HepG2 (cell line): ENCODE data around the gene NOTUM. TPM values are rescaled to one million over a fixed set of nuclear protein-coding genes. Genes with fewer than 3 reads are reported as not detected.

Source experiments
- HNRNPUL1 ChIP-seq: fragments of 200-400 bp; formaldehyde crosslinking; IDR thresholded peaks from 2 replicates; pipeline ENCODE4 v1.6.1; 2017; ENCODE audit warnings: low read depth, mild to moderate bottlenecking, low read length, moderate library complexity
- JARID2 ChIP-seq: sonication (generic); formaldehyde crosslinking; IDR thresholded peaks from 2 replicates; pipeline ENCODE4 v1.8.1; 2023; ENCODE audit warnings: missing genetic modification reagents, inconsistent platforms; ENCODE audit not compliant: insufficient replicate concordance
- MAF1 ChIP-seq: sonication (generic); formaldehyde crosslinking; IDR thresholded peaks from 2 replicates; pipeline ENCODE4 v1.5.0; 2020; ENCODE audit warnings: missing genetic modification reagents, borderline replicate concordance
- PPARG ChIP-seq: conservative IDR thresholded peaks from 2 replicates; pipeline ENCODE4 v1.6.1; 2016; ENCODE audit warnings: missing biosample characterization, missing genetic modification reagents
- TEAD3 ChIP-seq: optimal IDR thresholded peaks from 2 replicates; pipeline ENCODE3; 2016; ENCODE audit warnings: borderline replicate concordance
- ZNF260 ChIP-seq: sonication (generic); formaldehyde crosslinking; IDR thresholded peaks from 2 replicates; pipeline ENCODE4 v1.4.0; 2020; ENCODE audit warnings: missing genetic modification reagents, low read depth, mild to moderate bottlenecking, borderline replicate concordance
- ZNF552 ChIP-seq: sonication (generic); formaldehyde crosslinking; IDR thresholded peaks from 2 replicates; pipeline ENCODE4 v1.9.0; 2022; ENCODE audit warnings: missing genetic modification reagents, mild to moderate bottlenecking, borderline replicate concordance
- ZNF605 ChIP-seq: sonication (generic); formaldehyde crosslinking; IDR thresholded peaks from 2 replicates; pipeline ENCODE4 v1.8.0; 2022; ENCODE audit warnings: mild to moderate bottlenecking, missing genetic modification reagents
- polyA plus RNA-seq, 8 experiments: library from polyadenylated mRNA; depleted of rRNA in 3 of 8; stranded (reverse) in 7 of 8; unstranded in 1 of 8; fragments of >200 nt; fragmentation: Illumina TruSeq in 4 of 8; extraction: Trizol in 4 of 8; gene quantifications; 2 replicates each; pipeline versions ENCODE4 v1.2.1 to v1.2.3, GENCODE V29; 2011 to 2016; ENCODE audit warnings: low read depth in 4 of 8, missing spikeins in 1 of 8, mixed read lengths in 1 of 8; ENCODE audit not compliant: insufficient read depth in 1 of 8
- total RNA-seq, 5 experiments: library from RNA; depleted of rRNA; stranded (reverse); fragments of >200 nt; fragmentation: Illumina TruSeq; extraction: Trizol; gene quantifications; 2 replicates each; pipeline ENCODE4 v1.2.3, GENCODE V29; 2016; ENCODE audit warnings: low read depth in 1 of 5
- TF ChIP-seq, protein P1 (sequence below): sonication (generic); formaldehyde crosslinking; IDR thresholded peaks from 2 replicates; pipeline ENCODE4 v1.5.1; 2020; ENCODE audit warnings: missing genetic modification reagents, mild to moderate bottlenecking, borderline replicate concordance

The NOTUM gene
- total and polyA plus RNA-seq, 2 of the 13 experiments (the other 11 are each of a cell fraction or from before 2014, with no cell fraction given), result 150 to 160 TPM

DNA sequence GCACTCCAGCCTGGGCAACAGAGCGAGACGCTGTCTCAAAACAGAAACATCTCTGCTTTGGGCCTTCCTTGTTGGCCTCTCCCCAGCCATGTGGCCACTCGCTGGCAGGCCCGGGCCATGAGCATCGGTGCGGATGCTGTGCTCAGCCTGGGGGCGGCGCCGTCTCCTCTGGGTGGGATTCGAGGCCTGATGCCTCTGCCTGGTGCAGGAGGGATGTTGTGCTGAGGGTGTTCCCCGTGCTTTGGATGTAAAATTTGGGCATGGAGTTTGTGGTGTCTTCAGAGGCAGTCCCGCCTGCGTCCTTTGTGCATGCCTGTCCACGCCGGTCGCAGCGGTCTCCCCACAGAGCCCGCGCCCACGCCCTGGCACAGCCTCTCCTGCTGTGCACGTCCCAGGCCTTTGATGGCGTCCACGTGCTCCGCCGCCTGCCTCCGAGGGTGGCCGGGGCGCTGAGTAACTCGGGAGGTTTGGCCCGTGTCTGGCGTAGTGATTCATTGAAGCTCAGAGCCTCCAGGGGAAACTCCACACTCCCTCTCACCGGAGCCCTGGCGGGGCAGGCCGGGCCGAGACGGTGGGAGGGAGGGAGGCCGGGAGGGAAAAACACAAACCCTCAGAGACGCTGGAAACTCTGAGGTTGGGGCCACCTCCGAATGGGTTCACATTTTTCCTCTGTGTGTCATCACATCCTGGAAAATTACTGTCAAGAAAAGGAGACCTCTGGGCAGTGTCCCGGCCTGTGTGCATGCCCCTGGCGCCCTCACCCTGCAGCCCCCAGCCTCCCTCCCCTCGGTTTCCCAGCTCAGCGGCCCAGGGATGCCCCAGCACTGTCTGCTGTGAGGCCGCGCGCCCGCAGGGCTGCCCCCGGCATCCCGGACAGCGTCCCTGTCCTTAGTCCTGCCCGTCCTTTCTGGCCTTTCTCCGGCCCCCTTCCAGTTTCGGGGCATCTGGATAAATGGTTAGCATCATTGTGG, 42.7 kb upstream of the NOTUM start (continued):
- TF ChIP-seq ZNF552 (CRISPR knock-in tag), result peak; percentile 88
- peak; percentile 93 for TF ChIP-seq JARID2
- TF ChIP-seq TEAD3 (CRISPR knock-in tag), result peak; percentile 91
- 0 out of 2 replicates have a peak, but pooled peaks have one; percentile 70 for TF ChIP-seq ZNF260 (CRISPR knock-in tag)
- peak; percentile 78; the same call in 1 of the 2 replicates for TF ChIP-seq ZNF605 (CRISPR knock-in tag)
- no peak for TF ChIP-seq HNRNPUL1
- TF ChIP-seq, protein P1, sequence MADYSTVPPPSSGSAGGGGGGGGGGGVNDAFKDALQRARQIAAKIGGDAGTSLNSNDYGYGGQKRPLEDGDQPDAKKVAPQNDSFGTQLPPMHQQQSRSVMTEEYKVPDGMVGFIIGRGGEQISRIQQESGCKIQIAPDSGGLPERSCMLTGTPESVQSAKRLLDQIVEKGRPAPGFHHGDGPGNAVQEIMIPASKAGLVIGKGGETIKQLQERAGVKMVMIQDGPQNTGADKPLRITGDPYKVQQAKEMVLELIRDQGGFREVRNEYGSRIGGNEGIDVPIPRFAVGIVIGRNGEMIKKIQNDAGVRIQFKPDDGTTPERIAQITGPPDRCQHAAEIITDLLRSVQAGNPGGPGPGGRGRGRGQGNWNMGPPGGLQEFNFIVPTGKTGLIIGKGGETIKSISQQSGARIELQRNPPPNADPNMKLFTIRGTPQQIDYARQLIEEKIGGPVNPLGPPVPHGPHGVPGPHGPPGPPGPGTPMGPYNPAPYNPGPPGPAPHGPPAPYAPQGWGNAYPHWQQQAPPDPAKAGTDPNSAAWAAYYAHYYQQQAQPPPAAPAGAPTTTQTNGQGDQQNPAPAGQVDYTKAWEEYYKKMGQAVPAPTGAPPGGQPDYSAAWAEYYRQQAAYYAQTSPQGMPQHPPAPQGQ (CRISPR knock-in tag), result 0 out of 2 replicates have a peak, but pooled peaks have one; percentile 43
- TF ChIP-seq PPARG (CRISPR knock-in tag), result peak; percentile 30; the same call in 1 of the 2 replicates
- peak; percentile 73; the same call in 1 of the 2 replicates for TF ChIP-seq MAF1 (CRISPR knock-in tag)
